ENCODE data around the gene PLEKHG3.
A peak's percentile ranks its signal among the peaks of the same experiment; 100 is the strongest.

The PLEKHG3 gene

GRCh38 chr14:64725879-64726584 lies 21.8 kb downstream of the PLEKHG3 start:
- no peak for DNase-seq (ENCODE audit: low read depth in 1 of 2, low spot score in 1 of 2)

DNA sequence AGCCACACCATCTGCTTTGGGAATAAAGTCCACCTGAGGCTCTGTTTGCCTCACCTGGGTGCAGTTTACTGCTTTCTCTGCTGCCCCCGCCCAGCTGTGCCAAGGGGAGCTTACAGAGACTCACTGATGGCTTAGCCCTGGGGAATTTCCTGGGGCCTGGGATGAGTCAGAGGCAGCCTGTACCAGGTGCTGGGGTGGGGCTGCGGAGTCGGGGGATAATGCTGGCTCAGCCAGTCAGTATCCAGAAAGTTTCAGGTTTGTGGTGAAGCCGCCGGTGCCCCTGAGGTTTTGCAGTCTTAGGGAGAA lies 22.3 kb downstream of the PLEKHG3 start:
- peak in 1 of 2 donors; percentile 18 for DNase-seq (ENCODE audit: low read depth in 1 of 2, low spot score in 1 of 2)

- DNase-seq (ENCODE audit: low read depth in 1 of 2, low spot score in 1 of 2): no peak
These were observed 23.4 kb downstream of the PLEKHG3 start for GRCh38 chr14:64727551-64728071.

- no peak for DNase-seq (ENCODE audit: low read depth in 1 of 2, low spot score in 1 of 2)
These were observed 23.9 kb downstream of the PLEKHG3 start for GRCh38 chr14:64728106-64728505.

DNA sequence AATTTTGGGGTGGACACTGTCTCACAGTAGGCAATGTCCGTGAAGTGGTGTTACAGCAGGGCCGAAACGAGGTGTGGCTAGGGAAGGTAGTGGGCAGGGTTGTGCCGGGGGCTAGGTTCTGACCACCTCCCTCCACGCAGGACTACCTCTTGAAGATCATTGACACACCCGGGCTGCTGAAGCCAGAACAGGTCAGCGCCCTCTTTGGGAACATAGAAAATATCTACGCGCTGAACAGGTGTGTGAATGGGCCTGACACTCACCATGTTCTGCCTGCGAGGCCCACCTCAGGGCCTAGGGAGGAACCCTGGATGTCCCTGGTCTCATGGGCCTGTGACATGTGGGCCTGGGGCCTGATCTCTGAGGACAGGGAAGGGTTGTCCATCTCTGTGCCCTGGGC lies 24.6 kb downstream of the PLEKHG3 start:
- no peak for DNase-seq (ENCODE audit: low read depth in 1 of 2, low spot score in 1 of 2)

- no peak for DNase-seq (ENCODE audit: low read depth in 1 of 2, low spot score in 1 of 2)
These were observed 25.3 kb downstream of the PLEKHG3 start for GRCh38 chr14:64729386-64730060.

GRCh38 chr14:64730061-64730440 lies 25.8 kb downstream of the PLEKHG3 start:
- DNase-seq (ENCODE audit: low read depth in 1 of 2, low spot score in 1 of 2): no peak

DNA sequence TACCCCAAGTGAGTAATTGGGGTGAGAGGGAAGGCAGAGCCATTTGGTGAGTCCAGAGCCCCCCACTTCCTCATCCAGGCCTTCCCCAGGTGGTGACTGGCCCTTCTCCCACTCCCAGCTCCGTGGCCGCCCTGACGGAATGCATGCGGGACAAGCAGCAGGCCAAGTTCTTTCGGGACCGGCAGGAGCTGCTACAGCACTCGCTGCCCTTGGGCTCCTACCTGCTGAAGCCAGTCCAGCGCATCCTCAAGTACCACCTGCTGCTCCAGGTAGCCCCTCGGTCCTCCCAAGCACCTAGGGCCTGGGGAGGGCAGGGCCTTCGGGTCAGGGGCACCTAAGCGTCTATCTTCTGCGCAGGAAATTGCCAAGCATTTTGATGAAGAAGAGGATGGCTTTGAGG lies 26.5 kb downstream of the PLEKHG3 start:
- no peak for DNase-seq (ENCODE audit: low read depth in 1 of 2, low spot score in 1 of 2)

DNA sequence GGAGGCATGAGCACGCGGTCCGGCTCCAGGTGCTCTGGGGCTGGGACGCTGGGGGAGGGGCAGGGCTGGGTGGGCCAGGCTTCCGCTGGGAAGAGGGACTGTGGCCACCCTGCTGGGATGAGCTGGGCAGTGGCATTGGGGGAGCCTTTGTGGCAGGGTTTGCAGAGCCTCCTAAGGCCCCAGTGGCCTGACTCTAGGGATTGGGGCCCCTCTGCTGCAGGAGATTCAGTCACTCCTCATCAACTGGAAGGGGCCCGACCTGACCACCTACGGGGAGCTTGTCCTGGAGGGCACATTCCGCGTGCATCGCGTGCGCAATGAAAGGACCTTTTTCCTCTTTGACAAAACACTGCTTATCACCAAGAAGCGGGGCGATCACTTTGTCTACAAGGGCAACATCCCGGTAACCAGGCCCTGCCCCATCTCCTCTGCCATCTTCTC lies 26.9 kb downstream of the PLEKHG3 start:
- DNase-seq (ENCODE audit: low read depth in 1 of 2, low spot score in 1 of 2): no peak

DNA sequence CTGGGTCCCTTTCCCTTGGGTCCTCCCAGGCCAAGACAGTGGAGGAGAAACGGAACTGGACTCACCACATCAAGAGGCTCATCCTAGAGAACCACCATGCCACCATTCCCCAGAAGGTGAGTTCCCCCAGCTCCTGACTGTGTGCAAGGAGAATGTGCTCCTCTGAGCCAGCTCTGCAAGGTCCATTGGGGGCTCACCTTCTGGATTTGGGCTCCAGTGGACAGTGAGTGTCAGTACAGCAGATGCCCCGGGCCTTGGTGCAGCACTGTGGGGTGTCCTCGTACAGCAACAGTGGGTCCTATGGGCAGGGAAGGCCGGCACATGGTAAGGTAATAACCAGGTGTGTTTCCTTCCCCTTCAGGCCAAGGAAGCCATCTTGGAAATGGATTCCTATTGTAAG lies 27.8 kb downstream of the PLEKHG3 start:
- no peak for DNase-seq (ENCODE audit: low read depth in 1 of 2, low spot score in 1 of 2)

DNA sequence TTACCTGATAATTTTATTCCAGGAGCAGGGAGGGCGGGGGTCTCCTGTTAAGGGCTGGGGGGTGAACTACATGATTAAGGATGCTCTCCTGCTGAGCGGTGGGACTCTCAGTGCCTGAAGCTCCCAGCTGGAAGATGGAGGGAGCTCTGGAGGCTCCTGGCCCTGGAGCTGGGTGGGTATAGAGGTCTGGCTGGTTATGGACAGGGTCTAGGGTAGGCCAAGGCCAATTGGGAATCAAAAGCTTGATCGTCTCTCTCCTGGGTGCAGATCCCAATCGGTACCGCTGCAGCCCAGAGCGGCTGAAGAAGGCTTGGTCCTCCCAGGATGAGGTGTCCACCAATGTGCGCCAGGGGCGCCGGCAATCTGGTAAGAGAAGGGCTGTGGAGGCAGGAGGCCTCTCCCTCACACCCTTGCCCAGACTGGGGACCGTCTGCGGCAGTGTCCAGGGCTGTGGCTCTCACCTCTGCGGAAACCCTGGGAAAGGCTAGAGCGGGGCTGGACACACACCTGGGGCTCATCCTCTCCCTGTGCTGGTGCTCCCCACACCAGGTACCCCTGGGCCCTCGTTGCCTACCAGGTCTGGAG lies 28.4 kb downstream of the PLEKHG3 start:
- DNase-seq (ENCODE audit: low read depth in 1 of 2, low spot score in 1 of 2): no peak

GRCh38 chr14:64733321-64733720 lies 29.1 kb downstream of the PLEKHG3 start:
- DNase-seq (ENCODE audit: low read depth in 1 of 2, low spot score in 1 of 2): no peak

GRCh38 chr14:64733899-64734298 lies 29.7 kb downstream of the PLEKHG3 start:
- DNase-seq (ENCODE audit: low read depth in 1 of 2, low spot score in 1 of 2): no peak

GRCh38 chr14:64734990-64735389 lies 30.8 kb downstream of the PLEKHG3 start:
- no peak for DNase-seq (ENCODE audit: low read depth in 1 of 2, low spot score in 1 of 2)

- DNase-seq (ENCODE audit: low read depth in 1 of 2, low spot score in 1 of 2): no peak
These were observed 32.3 kb downstream of the PLEKHG3 start for GRCh38 chr14:64736271-64737169.

GRCh38 chr14:64737391-64738280 lies 33.4 kb downstream of the PLEKHG3 start:
- DNase-seq (ENCODE audit: low read depth in 1 of 2, low spot score in 1 of 2): no peak

- no peak for DNase-seq (ENCODE audit: low read depth in 1 of 2, low spot score in 1 of 2)
These were observed 34.1 kb downstream of the PLEKHG3 start for GRCh38 chr14:64738281-64738804.

DNA sequence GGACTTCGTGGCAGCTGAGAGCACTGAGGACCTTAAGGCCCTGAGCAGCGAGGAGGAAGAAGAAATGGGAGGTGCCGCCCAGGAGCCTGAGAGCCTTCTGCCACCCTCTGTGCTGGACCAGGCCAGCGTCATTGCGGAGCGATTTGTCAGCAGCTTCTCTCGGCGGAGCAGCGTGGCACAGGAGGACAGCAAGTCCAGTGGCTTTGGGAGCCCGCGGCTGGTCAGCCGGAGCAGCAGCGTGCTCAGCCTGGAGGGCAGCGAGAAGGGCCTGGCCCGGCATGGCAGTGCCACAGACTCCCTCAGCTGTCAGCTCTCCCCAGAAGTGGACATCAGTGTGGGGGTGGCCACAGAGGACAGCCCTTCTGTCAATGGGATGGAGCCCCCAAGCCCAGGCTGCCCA lies 37.0 kb downstream of the PLEKHG3 start:
- no peak for DNase-seq (ENCODE audit: low read depth in 1 of 2, low spot score in 1 of 2)

- no peak for DNase-seq (ENCODE audit: low read depth in 1 of 2, low spot score in 1 of 2)
These were observed 37.7 kb downstream of the PLEKHG3 start for GRCh38 chr14:64741961-64742360.

DNA sequence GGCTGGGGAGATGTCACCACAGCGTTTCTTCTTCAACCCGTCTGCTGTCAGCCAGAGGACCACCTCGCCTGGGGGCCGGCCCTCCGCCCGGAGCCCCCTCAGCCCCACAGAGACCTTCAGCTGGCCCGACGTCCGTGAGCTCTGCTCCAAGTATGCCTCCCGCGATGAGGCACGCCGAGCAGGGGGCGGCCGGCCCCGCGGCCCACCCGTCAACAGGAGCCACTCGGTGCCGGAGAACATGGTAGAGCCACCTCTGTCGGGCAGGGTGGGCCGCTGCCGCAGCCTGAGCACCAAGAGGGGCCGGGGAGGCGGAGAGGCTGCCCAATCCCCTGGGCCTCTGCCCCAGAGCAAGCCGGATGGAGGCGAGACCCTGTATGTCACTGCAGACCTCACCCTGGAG lies 38.8 kb downstream of the PLEKHG3 start:
- DNase-seq (ENCODE audit: low read depth in 1 of 2, low spot score in 1 of 2): no peak

All from stimulated activated CD4-positive, alpha-beta T cell treated with anti-CD3 and anti-CD28 coated beads, Interleukin-15, amount 100 ng/mL, for 1 hour (primary cell).